ENCODE data around the gene ASTN1.

Gene ASTN1

GRCh38 chr1:177010211-177010825 lies 154.2 kb downstream of the ASTN1 start:
- H3K4me3 ChIP-seq (ENCODE audit: low read depth, low read length): no peak overlapping the region
- H3K9ac ChIP-seq (ENCODE audit: low read length): no peak overlapping the region
- H3K36me3 ChIP-seq (ENCODE audit: control insufficient read depth, insufficient read depth, low read length): no peaks in the 10 kb centered on the region
- H3K4me1 ChIP-seq (ENCODE audit: control insufficient read depth, insufficient read depth, low read length): peaks cover 4% of the 10 kb centered on the region
- H3K9me3 ChIP-seq (ENCODE audit: control insufficient read depth, insufficient read depth, low read depth, low read length): no peaks in the 10 kb centered on the region
- H3K27ac ChIP-seq (ENCODE audit: low read depth, low read length): no peak overlapping the region
- H3K27me3 ChIP-seq (ENCODE audit: control insufficient read depth, insufficient read depth, low read length): 0 out of 2 replicates have a peak, but pooled peaks cover 4% of the 10 kb centered on the region

- H3K36me3 ChIP-seq (ENCODE audit: control insufficient read depth, insufficient read depth, low read length): no peaks in the 10 kb centered on the region
- no peaks in the 10 kb centered on the region for H3K9me3 ChIP-seq (ENCODE audit: control insufficient read depth, insufficient read depth, low read depth, low read length)
- peaks cover 4% of the 10 kb centered on the region for H3K4me1 ChIP-seq (ENCODE audit: control insufficient read depth, insufficient read depth, low read length)
- H3K4me3 ChIP-seq (ENCODE audit: low read depth, low read length): no peak overlapping the region
- H3K9ac ChIP-seq (ENCODE audit: low read length): no peak overlapping the region
- H3K27ac ChIP-seq (ENCODE audit: low read depth, low read length): no peak overlapping the region
- H3K27me3 ChIP-seq (ENCODE audit: control insufficient read depth, insufficient read depth, low read length): 0 out of 2 replicates have a peak, but pooled peaks cover 4% of the 10 kb centered on the region
These were observed 155.9 kb downstream of the ASTN1 start for GRCh38 chr1:177008653-177009052.

- Histone ChIP-seq H3K36me3 (ENCODE audit: control insufficient read depth, insufficient read depth, low read length) (no peaks in the 10 kb centered on the region), H3K9me3 (ENCODE audit: control insufficient read depth, insufficient read depth, low read depth, low read length) (no peaks in the 10 kb centered on the region), H3K27ac (ENCODE audit: low read depth, low read length) (no peak overlapping the region), H3K4me1 (ENCODE audit: control insufficient read depth, insufficient read depth, low read length) (peaks cover 4% of the 10 kb centered on the region), H3K9ac (ENCODE audit: low read length) (no peak overlapping the region), H3K4me3 (ENCODE audit: low read depth, low read length) (no peak overlapping the region), H3K27me3 (ENCODE audit: control insufficient read depth, insufficient read depth, low read length) (0 out of 2 replicates have a peak, but pooled peaks cover 4% of the 10 kb centered on the region)
These were observed 156.9 kb downstream of the ASTN1 start for GRCh38 chr1:177007437-177008161.

- H3K36me3 ChIP-seq (ENCODE audit: control insufficient read depth, insufficient read depth, low read length): no peaks in the 10 kb centered on the region
- H3K4me3 ChIP-seq (ENCODE audit: low read depth, low read length): no peak overlapping the region
- H3K4me1 ChIP-seq (ENCODE audit: control insufficient read depth, insufficient read depth, low read length): peaks cover 7% of the 10 kb centered on the region
- no peak overlapping the region for H3K27ac ChIP-seq (ENCODE audit: low read depth, low read length)
- no peak overlapping the region for H3K9ac ChIP-seq (ENCODE audit: low read length)
- H3K27me3 ChIP-seq (ENCODE audit: control insufficient read depth, insufficient read depth, low read length): 0 out of 2 replicates have a peak, but pooled peaks cover 4% of the 10 kb centered on the region
- H3K9me3 ChIP-seq (ENCODE audit: control insufficient read depth, insufficient read depth, low read depth, low read length): no peaks in the 10 kb centered on the region
These were observed 161.6 kb downstream of the ASTN1 start for GRCh38 chr1:177002891-177003290.

- no peaks in the 10 kb centered on the region for H3K36me3 ChIP-seq (ENCODE audit: control insufficient read depth, insufficient read depth, low read length)
- H3K9me3 ChIP-seq (ENCODE audit: control insufficient read depth, insufficient read depth, low read depth, low read length): no peaks in the 10 kb centered on the region
- H3K4me3 ChIP-seq (ENCODE audit: low read depth, low read length): no peak overlapping the region
- no peak overlapping the region for H3K9ac ChIP-seq (ENCODE audit: low read length)
- H3K27ac ChIP-seq (ENCODE audit: low read depth, low read length): no peak overlapping the region
- no peaks in the 10 kb centered on the region for H3K27me3 ChIP-seq (ENCODE audit: control insufficient read depth, insufficient read depth, low read length)
- H3K4me1 ChIP-seq (ENCODE audit: control insufficient read depth, insufficient read depth, low read length): peaks cover 11% of the 10 kb centered on the region; the same call in 1 of the 2 replicates
These were observed 163.0 kb downstream of the ASTN1 start for GRCh38 chr1:177001556-177001955.

- H3K36me3 ChIP-seq (ENCODE audit: control insufficient read depth, insufficient read depth, low read length): no peaks in the 10 kb centered on the region
- no peak overlapping the region for H3K9ac ChIP-seq (ENCODE audit: low read length)
- no peaks in the 10 kb centered on the region for H3K9me3 ChIP-seq (ENCODE audit: control insufficient read depth, insufficient read depth, low read depth, low read length)
- H3K27me3 ChIP-seq (ENCODE audit: control insufficient read depth, insufficient read depth, low read length): no peaks in the 10 kb centered on the region
- no peak overlapping the region for H3K27ac ChIP-seq (ENCODE audit: low read depth, low read length)
- no peak overlapping the region for H3K4me3 ChIP-seq (ENCODE audit: low read depth, low read length)
- peaks cover 18% of the 10 kb centered on the region; the same call in 1 of the 2 replicates for H3K4me1 ChIP-seq (ENCODE audit: control insufficient read depth, insufficient read depth, low read length)
These were observed 166.2 kb downstream of the ASTN1 start for GRCh38 chr1:176998183-176998795.

- no peak overlapping the region for H3K27ac ChIP-seq (ENCODE audit: low read depth, low read length)
- peaks cover 18% of the 10 kb centered on the region; the same call in 1 of the 2 replicates for H3K4me1 ChIP-seq (ENCODE audit: control insufficient read depth, insufficient read depth, low read length)
- H3K27me3 ChIP-seq (ENCODE audit: control insufficient read depth, insufficient read depth, low read length): no peaks in the 10 kb centered on the region
- no peak overlapping the region for H3K4me3 ChIP-seq (ENCODE audit: low read depth, low read length)
- H3K36me3 ChIP-seq (ENCODE audit: control insufficient read depth, insufficient read depth, low read length): no peaks in the 10 kb centered on the region
- no peaks in the 10 kb centered on the region for H3K9me3 ChIP-seq (ENCODE audit: control insufficient read depth, insufficient read depth, low read depth, low read length)
- H3K9ac ChIP-seq (ENCODE audit: low read length): no peak overlapping the region
These were observed 167.9 kb downstream of the ASTN1 start for GRCh38 chr1:176996456-176997090.

- H3K9ac ChIP-seq (ENCODE audit: low read length): no peak overlapping the region
- no peaks in the 10 kb centered on the region for H3K27me3 ChIP-seq (ENCODE audit: control insufficient read depth, insufficient read depth, low read length)
- no peaks in the 10 kb centered on the region for H3K9me3 ChIP-seq (ENCODE audit: control insufficient read depth, insufficient read depth, low read depth, low read length)
- no peak overlapping the region for H3K27ac ChIP-seq (ENCODE audit: low read depth, low read length)
- H3K36me3 ChIP-seq (ENCODE audit: control insufficient read depth, insufficient read depth, low read length): no peaks in the 10 kb centered on the region
- H3K4me1 ChIP-seq (ENCODE audit: control insufficient read depth, insufficient read depth, low read length): peaks cover 18% of the 10 kb centered on the region; the same call in 1 of the 2 replicates
- H3K4me3 ChIP-seq (ENCODE audit: low read depth, low read length): no peak overlapping the region
These were observed 169.4 kb downstream of the ASTN1 start for GRCh38 chr1:176994931-176995596.

GRCh38 chr1:176993587-176993986 lies 170.9 kb downstream of the ASTN1 start:
- no peak overlapping the region for H3K27ac ChIP-seq (ENCODE audit: low read depth, low read length)
- no peak overlapping the region for H3K9ac ChIP-seq (ENCODE audit: low read length)
- no peaks in the 10 kb centered on the region for H3K36me3 ChIP-seq (ENCODE audit: control insufficient read depth, insufficient read depth, low read length)
- no peaks in the 10 kb centered on the region for H3K9me3 ChIP-seq (ENCODE audit: control insufficient read depth, insufficient read depth, low read depth, low read length)
- peaks cover 18% of the 10 kb centered on the region; the same call in 1 of the 2 replicates for H3K4me1 ChIP-seq (ENCODE audit: control insufficient read depth, insufficient read depth, low read length)
- H3K27me3 ChIP-seq (ENCODE audit: control insufficient read depth, insufficient read depth, low read length): no peaks in the 10 kb centered on the region
- no peak overlapping the region for H3K4me3 ChIP-seq (ENCODE audit: low read depth, low read length)

GRCh38 chr1:176989754-176990153 lies 174.8 kb downstream of the ASTN1 start:
- no peaks in the 10 kb centered on the region for H3K36me3 ChIP-seq (ENCODE audit: control insufficient read depth, insufficient read depth, low read length)
- H3K27ac ChIP-seq (ENCODE audit: low read depth, low read length): no peak overlapping the region
- no peaks in the 10 kb centered on the region for H3K27me3 ChIP-seq (ENCODE audit: control insufficient read depth, insufficient read depth, low read length)
- H3K4me1 ChIP-seq (ENCODE audit: control insufficient read depth, insufficient read depth, low read length): no peaks in the 10 kb centered on the region
- H3K9ac ChIP-seq (ENCODE audit: low read length): no peak overlapping the region
- H3K4me3 ChIP-seq (ENCODE audit: low read depth, low read length): no peak overlapping the region
- H3K9me3 ChIP-seq (ENCODE audit: control insufficient read depth, insufficient read depth, low read depth, low read length): no peaks in the 10 kb centered on the region

All from HUES6 (cell line).